ENCODE results near the gene CPEB4.

The CPEB4 gene

DNA sequence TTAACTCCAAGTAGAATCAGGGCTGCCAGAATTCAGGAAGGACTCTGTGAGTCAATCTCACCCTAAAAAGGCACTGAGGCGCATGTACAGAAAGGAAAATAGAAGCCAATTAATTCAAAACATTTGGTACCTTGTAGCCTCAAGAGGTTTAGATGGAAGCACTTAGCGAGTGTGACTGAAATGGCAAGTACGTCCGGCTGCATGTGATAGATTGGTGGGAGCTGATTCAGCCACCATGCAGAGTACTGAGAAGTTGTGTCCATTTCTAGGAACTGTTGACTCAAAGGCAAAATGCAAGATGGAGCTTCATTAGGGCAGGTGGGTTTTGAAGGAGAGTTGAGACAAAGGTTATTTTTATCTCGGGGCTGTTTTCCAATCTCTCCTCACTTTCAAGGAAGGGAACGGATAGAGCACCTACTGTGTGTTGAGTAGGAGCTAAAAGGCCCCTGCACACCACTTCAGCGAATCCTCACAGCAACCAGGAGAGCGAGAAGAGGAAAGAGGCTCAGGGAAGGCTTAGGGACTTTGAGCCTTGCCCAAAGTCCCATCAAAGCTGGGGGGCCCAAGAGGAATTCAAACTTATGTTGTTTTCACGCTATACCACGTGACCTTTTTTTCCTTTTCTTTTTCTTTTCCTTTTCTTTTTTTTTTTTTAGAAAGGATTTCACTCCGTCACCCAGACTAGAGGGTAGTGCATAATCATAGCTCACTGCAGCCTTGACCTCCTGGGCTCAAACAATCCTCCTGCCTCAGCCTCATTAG, 34.6 kb upstream of the CPEB4 start:
- TF ChIP-seq GATA3 (IDR thresholded peaks at IDR 0.05; ENCODE audit: low read depth, low read length), result no peak
- TF ChIP-seq GATA2 (IDR thresholded peaks at IDR 0.05; ENCODE audit: low read depth, low read length), result no peak

DNA sequence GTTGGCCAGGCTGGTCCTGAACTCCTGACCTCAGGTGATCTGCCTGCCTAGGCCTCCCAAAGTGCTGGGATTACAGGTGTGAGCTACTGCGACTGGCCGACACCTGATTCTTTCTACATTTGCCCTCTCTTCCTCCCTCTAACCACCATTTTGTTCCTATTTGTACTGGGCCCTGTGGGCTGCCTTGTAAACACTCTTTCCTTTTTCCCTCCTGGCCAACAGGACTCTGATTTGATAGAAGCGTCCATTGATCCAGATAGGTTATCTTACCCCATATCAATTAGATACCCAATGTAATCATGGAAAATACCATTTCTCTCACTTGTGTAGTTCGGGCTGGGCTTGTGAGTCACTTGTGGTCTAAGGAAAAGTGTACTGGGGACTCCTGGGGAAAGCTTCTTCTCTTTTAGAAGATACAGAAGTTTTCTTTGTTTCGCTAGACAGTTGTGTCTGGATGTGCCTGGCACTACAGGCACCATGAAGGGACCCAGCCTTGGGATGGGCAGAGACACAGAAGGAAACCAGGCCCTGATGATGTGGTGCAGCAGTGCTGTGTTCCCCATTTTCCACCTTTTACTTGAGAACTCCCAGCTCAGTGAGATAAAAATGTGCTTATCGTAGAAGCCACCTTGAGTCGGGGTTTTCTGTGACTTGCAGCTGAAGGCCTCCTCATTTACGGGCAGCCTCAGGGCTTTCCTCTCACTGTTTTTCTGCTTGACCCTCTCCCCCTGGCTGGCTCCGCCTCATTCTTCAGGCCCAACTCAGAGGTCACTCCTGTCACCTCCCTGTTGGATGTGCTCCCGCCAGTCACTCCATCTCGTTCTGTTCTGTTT, 32.8 kb upstream of the CPEB4 start:
- TF ChIP-seq GATA3 (IDR thresholded peaks at IDR 0.05; ENCODE audit: low read depth, low read length), result no peak
- no peak for TF ChIP-seq GATA2 (IDR thresholded peaks at IDR 0.05; ENCODE audit: low read depth, low read length)

DNA sequence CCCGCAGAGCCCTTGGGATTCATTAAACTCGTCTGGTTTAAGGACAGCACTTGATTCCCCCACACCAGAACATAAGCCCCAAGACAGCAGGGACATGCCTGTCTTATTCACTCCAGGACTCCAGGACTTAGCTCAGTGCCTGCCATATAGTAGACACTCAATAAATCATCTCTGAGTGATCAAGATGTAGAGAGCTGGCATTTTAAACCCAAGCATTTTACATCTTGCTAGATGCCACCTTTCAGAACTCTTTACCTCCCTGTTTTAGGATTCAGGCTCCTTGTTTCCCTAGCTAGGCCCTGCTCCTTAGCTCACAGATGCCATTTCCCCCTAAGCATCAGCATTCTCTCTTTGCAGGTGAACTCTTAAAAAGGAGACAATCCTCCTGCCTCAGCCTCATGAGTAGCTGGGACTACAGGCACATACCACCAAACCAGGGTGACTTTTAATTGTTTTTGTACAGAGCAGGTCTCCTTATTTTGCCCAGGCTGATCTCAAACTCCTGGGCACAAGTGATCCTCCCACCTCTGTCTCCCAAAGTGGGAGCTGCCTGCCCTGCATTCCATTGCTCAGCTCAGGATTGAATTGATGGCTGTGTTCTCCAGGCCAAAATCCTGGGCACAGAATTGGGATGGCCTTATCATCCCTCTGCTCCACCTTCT, 32.0 kb upstream of the CPEB4 start:
- TF ChIP-seq GATA3 (IDR thresholded peaks at IDR 0.05; ENCODE audit: low read depth, low read length) (no peak), GATA2 (IDR thresholded peaks at IDR 0.05; ENCODE audit: low read depth, low read length) (no peak)

DNA sequence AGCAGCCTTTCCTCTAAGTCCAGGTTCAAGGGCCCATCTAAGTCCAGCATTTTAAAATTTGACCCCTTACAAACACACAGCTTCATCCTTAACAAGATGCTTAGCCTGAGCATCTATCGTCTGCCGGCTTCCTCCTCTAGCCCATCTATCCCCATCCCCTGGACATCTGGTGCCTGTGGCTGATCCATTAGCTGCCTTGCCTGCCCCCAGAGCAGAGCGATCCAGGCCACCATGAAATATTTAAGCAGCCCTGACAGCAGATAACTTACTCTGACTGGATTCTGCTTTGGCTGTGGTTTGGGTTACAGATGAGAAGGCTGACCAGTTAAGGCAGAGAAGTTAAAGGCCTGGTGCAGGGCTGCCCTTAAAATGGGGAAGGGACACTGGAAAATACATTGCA, 30.9 kb upstream of the CPEB4 start:
- no peak for TF ChIP-seq GATA3 (IDR thresholded peaks at IDR 0.05; ENCODE audit: low read depth, low read length)
- TF ChIP-seq GATA2 (IDR thresholded peaks at IDR 0.05; ENCODE audit: low read depth, low read length), result no peak

DNA sequence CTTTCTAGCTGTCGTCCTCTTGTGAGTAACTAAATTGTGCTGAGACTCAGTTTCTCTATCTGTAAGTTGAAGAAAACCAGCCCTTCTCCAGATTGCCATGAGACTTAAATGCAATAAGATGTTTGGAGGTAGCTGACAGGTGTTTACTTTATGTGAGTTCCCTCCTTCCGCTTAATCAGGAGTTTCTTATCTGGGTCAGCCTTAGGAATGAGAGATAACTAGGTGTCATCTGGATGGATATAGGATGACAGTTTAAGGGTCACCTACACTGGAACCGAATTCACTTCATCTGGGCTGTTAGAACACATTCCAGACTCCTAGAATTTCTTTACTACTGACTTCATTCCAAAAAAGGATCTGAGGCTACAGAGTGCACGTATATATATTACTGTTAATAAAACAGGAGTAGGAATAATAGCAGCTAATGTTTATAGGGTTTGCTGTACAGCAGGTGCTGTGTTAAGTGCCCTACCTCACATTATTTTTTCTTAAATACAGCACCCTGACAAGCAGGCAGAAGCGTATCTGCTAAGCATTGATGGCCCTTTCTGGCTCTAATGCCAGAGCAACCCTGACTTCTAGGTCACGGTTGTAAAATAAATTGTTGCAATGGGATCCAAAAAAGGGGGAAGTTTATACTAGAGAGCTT, 30.0 kb upstream of the CPEB4 start:
- TF ChIP-seq GATA3 (IDR thresholded peaks at IDR 0.05; ENCODE audit: low read depth, low read length) (no peak), GATA2 (IDR thresholded peaks at IDR 0.05; ENCODE audit: low read depth, low read length) (no peak)

DNA sequence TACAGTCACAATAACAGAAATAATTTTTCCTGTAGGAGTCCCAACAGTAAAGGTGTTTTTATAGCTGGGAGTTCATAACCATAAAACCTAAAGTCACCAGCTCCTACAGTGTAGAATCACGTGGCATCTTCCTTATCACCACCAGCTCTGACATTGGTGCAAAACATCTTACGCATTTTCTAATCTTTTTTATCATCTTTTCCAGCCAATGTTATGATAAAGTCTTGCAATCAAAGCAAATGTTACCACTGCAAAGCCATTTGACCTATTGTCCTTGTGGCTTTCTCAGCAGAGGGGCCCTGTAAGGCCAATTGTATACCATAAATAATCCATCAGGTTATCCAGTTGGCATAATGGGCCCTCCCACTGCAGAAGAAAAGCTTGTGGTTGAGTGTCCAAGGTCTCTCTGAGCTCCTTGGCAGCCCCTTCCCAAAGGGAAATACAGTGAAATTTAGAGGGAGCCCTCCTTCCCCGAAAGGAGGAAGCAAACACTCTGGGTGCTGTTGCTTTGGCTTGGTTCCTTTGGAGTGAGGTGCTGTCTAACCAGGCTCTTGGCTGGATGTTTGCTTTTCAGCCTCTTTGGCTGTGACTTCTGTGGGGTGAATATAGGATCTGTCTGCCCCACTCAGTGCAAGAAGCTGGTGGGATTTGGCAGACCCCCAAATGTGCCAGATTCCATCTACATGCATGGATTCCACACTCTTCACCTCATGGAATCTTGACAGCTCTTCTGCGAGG, 29.3 kb upstream of the CPEB4 start:
- TF ChIP-seq GATA2 (IDR thresholded peaks at IDR 0.05; ENCODE audit: low read depth, low read length) (no peak), GATA3 (IDR thresholded peaks at IDR 0.05; ENCODE audit: low read depth, low read length) (no peak)

DNA sequence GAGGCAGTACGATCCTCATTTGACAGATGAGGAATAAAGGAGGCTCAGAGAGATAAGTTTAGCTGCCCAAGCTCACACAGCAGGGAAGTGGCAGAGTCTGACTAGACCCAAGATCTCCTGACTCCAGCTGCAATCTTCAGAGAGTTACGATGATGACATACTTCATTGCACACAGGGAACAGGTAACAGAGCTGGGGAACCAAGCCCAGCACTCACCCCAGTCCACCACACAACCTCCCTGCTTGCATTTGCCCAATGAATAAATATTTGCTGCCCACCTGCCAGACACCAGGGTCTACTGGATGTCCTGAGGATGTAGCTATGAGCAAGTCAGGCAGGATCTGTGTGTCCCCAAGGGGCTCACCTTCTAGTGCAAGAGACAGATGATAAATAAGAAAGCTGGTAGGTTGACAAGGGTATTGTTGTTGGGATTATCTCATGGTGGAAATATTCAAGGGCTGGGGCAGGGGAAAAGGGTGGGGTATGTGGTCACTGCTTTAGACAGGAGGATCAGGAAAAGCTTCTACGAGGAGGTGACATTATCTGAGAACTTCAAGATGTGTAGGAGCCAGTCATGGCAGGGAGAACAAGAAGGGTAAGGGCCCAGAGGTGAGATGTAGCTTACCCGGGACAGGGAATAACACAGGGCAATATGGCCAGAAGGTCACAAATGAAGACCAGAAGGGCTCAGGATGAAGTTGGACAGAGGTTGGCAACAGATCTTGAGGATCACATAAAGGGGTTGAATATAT, 28.6 kb upstream of the CPEB4 start:
- TF ChIP-seq GATA3 (IDR thresholded peaks at IDR 0.05; ENCODE audit: low read depth, low read length), result no peak
- TF ChIP-seq GATA2 (IDR thresholded peaks at IDR 0.05; ENCODE audit: low read depth, low read length), result no peak

DNA sequence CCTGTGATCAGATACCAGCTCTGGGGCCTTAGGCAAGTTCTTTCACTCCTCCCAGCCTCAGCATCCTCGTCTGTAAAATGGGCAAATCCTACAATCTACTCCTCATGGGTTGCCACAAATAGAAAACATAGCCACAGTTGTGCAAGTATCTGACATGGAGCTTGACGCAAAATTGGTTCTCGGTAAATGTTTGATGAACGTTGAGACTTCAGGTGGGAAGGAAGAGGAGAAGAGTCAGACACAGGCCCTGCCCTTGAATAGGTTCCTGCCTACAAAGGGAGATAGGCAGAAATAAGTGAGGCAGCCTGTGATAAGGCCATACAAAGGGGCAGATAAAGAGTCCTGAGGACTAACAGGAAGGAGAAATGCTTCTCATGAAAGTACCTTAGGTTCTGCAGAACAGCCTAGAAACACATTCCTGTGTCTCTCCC, 26.1 kb upstream of the CPEB4 start:
- TF ChIP-seq GATA2 (IDR thresholded peaks at IDR 0.05; ENCODE audit: low read depth, low read length), result no peak
- TF ChIP-seq GATA3 (IDR thresholded peaks at IDR 0.05; ENCODE audit: low read depth, low read length), result no peak

DNA sequence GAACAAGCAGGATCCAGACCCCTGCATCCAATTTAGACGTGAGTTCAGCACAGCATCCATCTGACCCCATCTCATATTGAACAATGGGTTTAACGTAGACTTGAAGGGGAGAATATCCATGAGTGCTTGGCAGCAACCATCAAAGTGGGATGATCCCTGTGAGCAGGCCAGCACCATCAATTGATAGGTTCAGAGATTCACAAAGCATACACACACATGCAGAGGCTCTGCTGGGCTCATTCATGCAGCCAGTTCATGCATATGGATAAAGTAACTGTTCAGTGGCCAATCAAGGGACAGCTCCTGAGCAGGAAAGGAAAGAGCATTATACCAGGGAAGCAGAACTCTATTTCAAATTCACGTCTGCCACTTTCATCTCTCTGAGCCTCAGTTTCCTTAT, 24.8 kb upstream of the CPEB4 start:
- TF ChIP-seq GATA3 (IDR thresholded peaks at IDR 0.05; ENCODE audit: low read depth, low read length) (no peak), GATA2 (IDR thresholded peaks at IDR 0.05; ENCODE audit: low read depth, low read length) (no peak)

DNA sequence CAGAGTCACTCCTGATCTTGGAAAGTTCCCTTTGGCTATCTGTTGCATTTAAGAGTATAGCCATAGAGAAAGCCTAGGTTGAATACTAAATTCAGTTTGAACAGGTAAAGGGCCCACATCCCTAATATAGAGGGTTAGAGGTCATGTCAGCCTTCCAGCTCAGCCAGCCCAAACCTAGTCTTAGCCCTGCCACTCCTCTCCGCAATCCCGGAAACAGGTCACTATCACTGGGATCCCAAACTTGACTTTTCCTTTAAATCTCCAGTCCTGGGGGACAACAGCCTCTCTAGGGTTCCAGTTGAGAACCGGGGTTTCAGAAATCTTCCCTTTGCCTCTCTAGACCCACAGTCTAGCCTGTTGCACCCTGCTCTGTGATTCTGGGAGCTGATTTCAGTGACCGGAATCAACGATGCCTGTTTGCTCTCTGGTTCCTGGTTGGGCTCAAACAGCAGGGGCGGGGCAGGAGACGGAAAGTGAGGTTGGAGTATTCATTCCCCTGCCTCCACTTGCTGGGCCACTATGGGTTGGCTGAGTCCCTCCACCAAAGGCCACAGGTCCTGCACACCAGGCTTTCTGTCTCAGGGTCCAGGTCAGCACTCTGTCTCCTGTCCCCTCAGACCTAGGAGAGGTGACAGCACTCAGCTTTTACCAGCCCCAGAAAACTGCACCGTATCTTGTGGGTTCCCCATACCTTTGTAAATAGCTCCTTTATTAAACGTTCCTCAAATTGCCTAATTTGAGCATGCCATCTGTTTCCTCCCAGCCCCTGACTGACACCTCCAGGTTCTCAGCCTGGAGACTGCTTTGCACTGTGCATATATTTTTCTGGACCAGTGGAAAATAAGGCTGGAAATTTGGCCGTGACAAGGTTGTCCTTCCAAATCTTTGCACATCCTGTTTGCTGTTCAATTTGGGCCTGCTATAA, 23.8 kb upstream of the CPEB4 start:
- TF ChIP-seq GATA3 (IDR thresholded peaks at IDR 0.05; ENCODE audit: low read depth, low read length) (no peak), GATA2 (IDR thresholded peaks at IDR 0.05; ENCODE audit: low read depth, low read length) (no peak)

DNA sequence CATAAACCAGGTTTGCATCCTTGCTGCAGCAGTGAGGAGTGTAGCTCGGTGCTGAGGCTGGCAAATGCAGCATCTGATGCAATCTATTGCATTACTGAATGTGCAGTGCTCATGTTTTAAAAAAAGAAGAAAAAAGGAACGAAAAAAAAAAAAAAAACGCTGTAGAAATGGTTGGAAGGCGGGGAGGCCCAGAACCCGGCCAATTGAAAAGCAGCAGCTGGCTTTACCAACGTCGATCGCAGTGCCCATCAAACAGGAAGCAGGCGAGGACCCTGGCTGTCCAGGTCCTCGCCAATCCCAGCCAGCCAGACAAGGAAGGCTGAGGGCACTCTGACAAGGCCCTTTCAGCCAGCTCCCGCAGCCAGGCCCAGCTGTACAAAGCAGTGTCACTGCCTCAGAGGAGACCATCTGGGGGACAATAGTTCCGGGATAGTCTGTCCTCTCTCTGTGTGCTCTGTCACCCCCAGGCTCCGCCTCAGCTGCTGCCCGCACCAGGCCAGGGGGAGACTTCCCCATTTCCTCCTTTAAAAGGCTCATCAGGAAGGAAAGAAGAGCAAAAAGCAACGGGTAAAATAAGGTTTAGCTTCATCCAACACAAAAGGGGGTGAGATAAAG, 21.8 kb upstream of the CPEB4 start:
- no peak for TF ChIP-seq GATA2 (IDR thresholded peaks at IDR 0.05; ENCODE audit: low read depth, low read length)
- TF ChIP-seq GATA3 (IDR thresholded peaks at IDR 0.05; ENCODE audit: low read depth, low read length), result no peak

All from SH-SY5Y (cell line).